Measurements from ENCODE around the gene DPP9.

Gene DPP9

DNA sequence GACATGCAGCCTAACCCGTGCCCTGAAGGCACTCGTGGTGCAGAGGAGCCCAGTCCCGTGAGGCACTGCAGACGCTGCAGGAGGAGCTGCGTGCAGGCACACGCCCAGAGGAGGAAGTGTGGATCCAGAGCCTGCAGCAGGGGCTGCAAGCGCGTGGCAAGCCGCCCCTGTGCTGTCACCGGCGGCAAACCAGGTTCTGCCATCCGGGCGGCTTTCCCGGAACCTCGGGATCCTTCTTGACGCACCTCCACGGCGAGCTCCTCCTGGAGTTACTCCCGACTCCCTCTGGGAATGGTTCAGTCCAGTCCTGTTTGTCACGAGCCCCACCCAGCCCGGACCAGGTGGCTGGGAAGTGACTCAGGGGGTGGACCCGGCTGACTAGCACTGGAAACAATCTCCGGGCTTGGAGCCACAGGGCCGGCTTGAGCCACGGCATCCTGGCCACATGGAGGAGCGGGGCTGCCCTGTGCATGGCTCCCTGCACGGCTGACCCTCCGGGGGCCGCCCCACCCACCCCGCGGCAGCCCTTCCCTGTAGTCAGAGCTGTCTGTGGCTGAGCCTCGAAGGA is 10.2 kb downstream of the DPP9 start:
- Histone ChIP-seq H3K4me1 (ENCODE audit: low read length) (no peaks in the 10 kb centered on the region), H3K36me3 (replicated peaks; ENCODE audit: low read depth, low read length) (peaks cover 56% of the 10 kb centered on the region), H3K79me2 (ENCODE audit: low read length) (no peaks in the 10 kb centered on the region), H3K4me3 (ENCODE audit: low read length) (no peak overlapping the region), H3K27me3 (ENCODE audit: low read depth, low read length) (no peaks in the 10 kb centered on the region), H3K27ac (ENCODE audit: low read length) (no peak overlapping the region), H2AFZ (ENCODE audit: low read depth, low read length) (no peak overlapping the region), H4K20me1 (ENCODE audit: insufficient read depth, low read length) (no peaks in the 10 kb centered on the region), H3K9ac (ENCODE audit: low read length) (no peak overlapping the region), H3K9me3 (ENCODE audit: insufficient read depth, low read length) (no peaks in the 10 kb centered on the region), H3K4me2 (ENCODE audit: low read length) (no peak overlapping the region)
- no peak for TF ChIP-seq EZH2phosphoT487 (IDR thresholded peaks at IDR 0.05; ENCODE audit: low read depth)
- TF ChIP-seq, protein P1, sequence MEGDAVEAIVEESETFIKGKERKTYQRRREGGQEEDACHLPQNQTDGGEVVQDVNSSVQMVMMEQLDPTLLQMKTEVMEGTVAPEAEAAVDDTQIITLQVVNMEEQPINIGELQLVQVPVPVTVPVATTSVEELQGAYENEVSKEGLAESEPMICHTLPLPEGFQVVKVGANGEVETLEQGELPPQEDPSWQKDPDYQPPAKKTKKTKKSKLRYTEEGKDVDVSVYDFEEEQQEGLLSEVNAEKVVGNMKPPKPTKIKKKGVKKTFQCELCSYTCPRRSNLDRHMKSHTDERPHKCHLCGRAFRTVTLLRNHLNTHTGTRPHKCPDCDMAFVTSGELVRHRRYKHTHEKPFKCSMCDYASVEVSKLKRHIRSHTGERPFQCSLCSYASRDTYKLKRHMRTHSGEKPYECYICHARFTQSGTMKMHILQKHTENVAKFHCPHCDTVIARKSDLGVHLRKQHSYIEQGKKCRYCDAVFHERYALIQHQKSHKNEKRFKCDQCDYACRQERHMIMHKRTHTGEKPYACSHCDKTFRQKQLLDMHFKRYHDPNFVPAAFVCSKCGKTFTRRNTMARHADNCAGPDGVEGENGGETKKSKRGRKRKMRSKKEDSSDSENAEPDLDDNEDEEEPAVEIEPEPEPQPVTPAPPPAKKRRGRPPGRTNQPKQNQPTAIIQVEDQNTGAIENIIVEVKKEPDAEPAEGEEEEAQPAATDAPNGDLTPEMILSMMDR (IDR thresholded peaks at IDR 0.05; ENCODE audit: low read depth, low read length), result no peak

DNA sequence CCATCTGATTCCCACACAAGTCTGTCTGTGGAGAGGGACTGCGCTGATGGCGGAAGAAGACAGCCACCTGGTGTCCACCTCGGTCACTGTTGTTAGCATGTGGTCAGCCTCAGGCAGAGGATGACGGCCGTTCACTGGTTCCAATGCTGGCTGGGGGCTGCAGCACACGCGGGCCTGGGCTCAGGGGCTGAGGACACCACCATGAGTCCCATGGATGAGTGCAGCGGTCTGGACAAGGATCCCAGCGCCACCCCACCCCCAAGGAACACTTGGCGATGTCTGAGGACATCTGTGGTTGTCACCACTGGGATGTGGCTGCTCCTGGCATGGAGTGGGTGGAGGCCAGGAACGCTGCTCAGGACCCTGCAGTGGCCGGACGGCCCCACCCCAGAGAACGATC is 10.9 kb downstream of the DPP9 start:
- Histone ChIP-seq H3K4me3 (ENCODE audit: low read length) (no peak overlapping the region), H3K79me2 (ENCODE audit: low read length) (no peaks in the 10 kb centered on the region)

DNA sequence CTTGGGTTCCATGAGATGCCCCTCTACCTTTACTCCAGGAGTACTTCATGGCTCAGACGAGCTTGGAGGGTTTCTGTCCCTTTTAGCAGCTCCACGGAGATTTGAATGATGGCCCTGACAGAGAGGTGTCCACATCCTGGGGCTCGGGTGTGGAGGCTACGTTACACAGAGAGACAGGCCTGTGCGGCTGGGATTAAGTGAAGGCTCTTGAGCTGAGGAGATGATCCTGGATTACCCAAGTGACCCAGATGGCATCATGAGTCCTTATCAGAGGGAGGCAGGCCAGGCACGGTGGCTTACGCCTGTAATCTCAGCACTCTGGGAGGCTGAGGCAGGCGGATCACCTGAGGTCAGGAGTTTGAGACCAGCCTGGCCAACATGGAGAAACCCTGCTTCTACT is 12.4 kb downstream of the DPP9 start:
- H3K4me2 ChIP-seq (ENCODE audit: low read length), result no peak overlapping the region
- TF ChIP-seq, protein P1 (IDR thresholded peaks at IDR 0.05; ENCODE audit: low read depth, low read length), result no peak
- no peak for TF ChIP-seq EZH2phosphoT487 (IDR thresholded peaks at IDR 0.05; ENCODE audit: low read depth)
- H3K9ac ChIP-seq (ENCODE audit: low read length), result no peak overlapping the region
- H3K79me2 ChIP-seq (ENCODE audit: low read length), result no peaks in the 10 kb centered on the region
- H3K4me1 ChIP-seq (ENCODE audit: low read length), result no peaks in the 10 kb centered on the region
- H3K27ac ChIP-seq (ENCODE audit: low read length), result no peak overlapping the region
- H3K36me3 ChIP-seq (replicated peaks; ENCODE audit: low read depth, low read length), result peaks cover 47% of the 10 kb centered on the region
- no peaks in the 10 kb centered on the region for H4K20me1 ChIP-seq (ENCODE audit: insufficient read depth, low read length)
- H2AFZ ChIP-seq (ENCODE audit: low read depth, low read length), result no peak overlapping the region
- no peaks in the 10 kb centered on the region for H3K9me3 ChIP-seq (ENCODE audit: insufficient read depth, low read length)
- H3K4me3 ChIP-seq (ENCODE audit: low read length), result no peak overlapping the region
- H3K27me3 ChIP-seq (ENCODE audit: low read depth, low read length), result no peaks in the 10 kb centered on the region

More for the DNA sequence above, 10.9 kb downstream of the DPP9 start:
- H4K20me1 ChIP-seq (ENCODE audit: insufficient read depth, low read length), result no peaks in the 10 kb centered on the region
- peaks cover 58% of the 10 kb centered on the region for H3K36me3 ChIP-seq (replicated peaks; ENCODE audit: low read depth, low read length)
- TF ChIP-seq, protein P1 (IDR thresholded peaks at IDR 0.05; ENCODE audit: low read depth, low read length), result no peak
- no peak for TF ChIP-seq EZH2phosphoT487 (IDR thresholded peaks at IDR 0.05; ENCODE audit: low read depth)
- H3K4me1 ChIP-seq (ENCODE audit: low read length), result no peaks in the 10 kb centered on the region
- H3K27ac ChIP-seq (ENCODE audit: low read length), result no peak overlapping the region
- H2AFZ ChIP-seq (ENCODE audit: low read depth, low read length), result no peak overlapping the region
- H3K4me2 ChIP-seq (ENCODE audit: low read length), result no peak overlapping the region
- no peaks in the 10 kb centered on the region for H3K9me3 ChIP-seq (ENCODE audit: insufficient read depth, low read length)
- no peak overlapping the region for H3K9ac ChIP-seq (ENCODE audit: low read length)
- no peaks in the 10 kb centered on the region for H3K27me3 ChIP-seq (ENCODE audit: low read depth, low read length)

DNA sequence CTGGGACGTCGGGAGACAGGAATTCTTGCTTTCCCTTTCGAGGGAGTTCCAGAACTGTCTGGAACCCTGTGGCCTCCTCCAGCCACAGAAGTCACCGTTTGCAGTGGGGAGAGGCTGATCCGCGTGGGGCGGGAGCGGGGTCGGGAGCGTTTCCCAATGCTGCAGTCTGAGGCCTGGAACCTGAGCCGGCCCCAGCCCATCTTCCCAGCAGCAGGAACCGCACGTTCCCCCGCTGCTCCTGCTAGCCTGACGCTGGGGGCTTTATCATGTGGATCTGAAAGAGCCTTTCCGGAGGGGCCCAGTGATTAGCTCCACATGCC is 13.4 kb downstream of the DPP9 start:
- no peak overlapping the region for H3K9ac ChIP-seq (ENCODE audit: low read length)
- H3K4me1 ChIP-seq (ENCODE audit: low read length), result no peaks in the 10 kb centered on the region
- H3K9me3 ChIP-seq (ENCODE audit: insufficient read depth, low read length), result no peaks in the 10 kb centered on the region
- no peaks in the 10 kb centered on the region for H4K20me1 ChIP-seq (ENCODE audit: insufficient read depth, low read length)
- no peak overlapping the region for H2AFZ ChIP-seq (ENCODE audit: low read depth, low read length)
- no peaks in the 10 kb centered on the region for H3K79me2 ChIP-seq (ENCODE audit: low read length)
- no peak overlapping the region for H3K27ac ChIP-seq (ENCODE audit: low read length)
- peaks cover 42% of the 10 kb centered on the region for H3K36me3 ChIP-seq (replicated peaks; ENCODE audit: low read depth, low read length)
- H3K4me3 ChIP-seq (ENCODE audit: low read length), result no peak overlapping the region
- H3K4me2 ChIP-seq (ENCODE audit: low read length), result no peak overlapping the region
- TF ChIP-seq, protein P1 (IDR thresholded peaks at IDR 0.05; ENCODE audit: low read depth, low read length), result no peak
- no peak for TF ChIP-seq EZH2phosphoT487 (IDR thresholded peaks at IDR 0.05; ENCODE audit: low read depth)
- H3K27me3 ChIP-seq (ENCODE audit: low read depth, low read length), result no peaks in the 10 kb centered on the region
